Activated naive CD4-positive, alpha-beta T cell (primary cell): ENCODE results near the gene AMZ2.
"Not testable (repeated sequence)": the region's sequence is repeated elsewhere in the genome, so short reads cannot be mapped to it uniquely, and the experiment has no call there.

ENCODE experiments used
- DNase-seq, 4 experiments: peaks; one replicate each; lab custom pipeline; 2025; lab: John Stamatoyannopoulos, UW

The AMZ2 gene

DNA sequence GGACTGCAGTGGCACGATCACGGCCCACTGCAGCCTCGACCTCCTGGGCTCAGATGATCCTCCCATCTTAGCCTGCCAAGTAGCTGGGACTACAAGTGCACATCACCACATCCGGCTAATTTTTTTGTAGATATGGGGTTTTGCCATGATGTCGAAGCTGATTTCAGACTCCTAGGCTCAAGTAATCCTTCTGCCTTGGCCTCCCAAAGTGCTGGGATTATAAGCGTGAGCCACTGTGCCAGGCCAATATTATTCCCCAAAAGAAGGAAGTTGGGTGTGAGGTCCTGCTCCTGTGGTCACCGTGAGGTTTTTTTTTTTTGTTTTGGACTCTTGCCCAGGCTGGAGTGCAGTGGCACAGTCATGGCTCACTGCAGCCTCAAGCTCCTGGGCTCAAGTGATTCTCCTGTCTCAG is 1.5 kb downstream of the AMZ2 start:
- DNase-seq: no peak

GRCh38 chr17:68253426-68253825 is 5.6 kb downstream of the AMZ2 start:
- not testable (repeated sequence) for DNase-seq

DNA sequence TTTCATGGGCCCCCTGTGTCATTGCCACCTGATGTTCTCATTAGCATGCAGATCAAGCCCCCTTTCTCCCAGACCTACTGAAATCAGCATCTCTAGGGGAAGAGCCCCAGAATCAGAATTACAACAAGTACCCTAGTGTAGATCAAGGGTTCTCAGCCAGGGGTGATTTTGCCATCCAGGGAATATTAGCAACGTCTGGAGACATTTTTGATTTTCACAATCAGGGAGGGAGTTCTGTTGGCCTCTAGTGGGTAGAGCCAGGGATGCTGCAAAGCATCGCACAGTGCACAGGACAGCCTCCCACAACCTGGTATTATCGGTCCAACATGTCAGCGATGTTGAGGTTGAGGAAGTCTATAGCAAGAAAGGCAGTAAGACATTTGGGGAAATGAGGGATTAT is 7.3 kb downstream of the AMZ2 start:
- DNase-seq: no peak

DNA sequence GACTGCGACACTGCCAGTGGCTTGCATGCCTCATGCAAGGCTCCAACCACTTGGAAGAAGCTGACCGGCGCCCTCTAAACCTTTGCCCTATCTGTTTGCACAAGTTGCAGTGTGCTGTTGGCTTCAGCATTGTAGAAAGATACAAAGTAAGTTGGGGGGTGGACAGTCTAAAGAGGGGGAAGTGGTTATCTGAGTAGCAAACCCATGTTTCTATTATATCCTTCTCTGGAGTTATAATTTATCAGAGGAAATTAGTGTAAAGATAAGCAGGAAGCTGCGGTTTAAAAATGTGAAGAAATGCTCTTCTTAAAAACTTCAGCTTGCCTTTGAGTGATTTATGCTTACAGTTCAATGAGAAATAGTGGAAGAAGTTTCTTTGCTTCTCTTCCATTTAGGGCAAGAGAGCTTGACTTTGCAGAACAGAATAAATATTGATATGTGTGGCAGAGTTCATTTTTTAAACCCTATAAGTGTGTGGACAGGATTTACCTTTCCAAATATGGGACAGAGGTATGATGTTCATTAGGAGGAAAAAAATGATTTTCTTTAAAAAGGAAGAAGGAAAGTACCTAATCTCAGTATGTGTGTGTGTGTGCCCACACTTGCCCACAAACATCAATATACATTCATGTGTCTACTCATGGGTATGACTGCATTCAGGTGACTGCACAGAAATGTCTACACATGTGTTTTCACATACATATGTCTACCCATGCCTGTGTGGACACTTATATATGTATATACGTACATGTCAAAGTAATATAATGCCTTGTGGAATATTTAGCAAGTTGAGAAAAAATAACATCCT is 8.1 kb downstream of the AMZ2 start:
- DNase-seq: no peak

- DNase-seq: not testable (repeated sequence)
These were observed 8.9 kb downstream of the AMZ2 start for GRCh38 chr17:68256701-68257100.

DNA sequence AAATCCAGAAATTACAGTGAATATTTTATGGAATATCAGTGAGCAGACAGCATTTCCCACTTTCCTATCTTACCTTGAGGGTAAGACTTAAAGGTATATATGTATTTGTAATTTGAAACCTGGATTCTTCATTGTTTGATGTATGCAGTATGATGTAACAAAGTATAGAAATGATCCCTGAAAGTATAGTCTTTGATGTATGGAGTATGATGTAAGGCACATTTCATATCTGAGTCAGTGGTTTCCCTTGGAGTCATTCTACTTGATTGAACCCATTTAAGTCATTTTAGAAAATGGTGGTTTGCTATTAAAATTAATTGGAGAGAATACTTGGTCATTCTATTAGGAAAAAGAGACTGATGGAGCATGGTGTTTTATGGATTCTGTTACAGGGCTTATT is 10.1 kb downstream of the AMZ2 start:
- no peak for DNase-seq

DNA sequence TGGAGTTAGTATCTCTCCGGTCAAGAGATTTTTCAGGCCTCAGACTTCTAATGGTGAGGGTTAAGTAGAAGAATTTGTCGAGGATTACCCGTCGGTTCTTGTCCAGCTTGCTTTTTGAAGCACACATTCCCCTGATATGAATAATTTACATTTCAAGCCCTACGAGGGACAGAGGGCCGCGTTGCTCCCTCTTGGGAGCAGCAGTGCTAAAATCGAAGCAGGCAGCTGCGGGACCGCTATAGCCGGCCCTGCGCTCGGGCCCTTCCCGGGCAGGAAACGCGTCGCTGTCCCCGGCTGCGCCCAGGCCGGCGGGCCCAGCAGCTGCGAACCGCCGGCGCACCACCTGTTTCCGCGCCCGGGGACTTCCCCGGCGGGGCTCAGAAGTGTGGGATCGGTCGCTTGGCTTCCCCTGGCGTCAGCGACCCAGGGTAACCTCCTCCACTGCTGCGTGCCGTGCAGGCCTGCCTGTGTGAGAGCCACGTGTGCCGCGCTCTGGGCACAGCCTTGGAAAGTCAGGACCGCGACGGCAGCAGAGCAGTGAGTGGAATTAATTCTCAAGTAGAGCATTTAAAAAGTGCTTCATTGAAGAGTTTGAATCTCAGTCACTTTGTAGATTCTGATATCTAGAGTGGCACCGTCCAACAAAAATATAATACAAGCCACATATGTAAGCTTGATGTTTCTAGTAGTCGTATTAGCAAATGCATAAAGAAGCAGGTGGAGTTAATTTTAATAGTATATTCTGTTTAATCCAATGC is 11.2 kb downstream of the AMZ2 start:
- DNase-seq: peak in 3 of 4 experiments; percentile 10 to 47 (median 26)

DNA sequence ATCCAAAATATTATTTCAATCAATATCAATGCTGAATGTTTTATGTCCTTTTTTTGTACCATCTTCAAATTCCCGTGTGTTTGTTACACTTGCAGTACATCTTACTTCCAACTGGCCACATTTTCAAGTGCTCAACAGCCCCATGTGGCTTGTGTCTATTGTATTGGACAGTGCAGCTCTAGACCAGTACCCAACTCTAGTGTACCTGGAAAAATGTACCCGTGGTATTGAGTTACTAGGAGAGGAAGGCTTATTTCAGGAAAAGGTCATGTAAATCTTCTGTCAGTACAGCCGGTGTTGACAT is 11.8 kb downstream of the AMZ2 start:
- not testable (repeated sequence) for DNase-seq

GRCh38 chr17:68260051-68260762 is 12.4 kb downstream of the AMZ2 start:
- no peak for DNase-seq

DNA sequence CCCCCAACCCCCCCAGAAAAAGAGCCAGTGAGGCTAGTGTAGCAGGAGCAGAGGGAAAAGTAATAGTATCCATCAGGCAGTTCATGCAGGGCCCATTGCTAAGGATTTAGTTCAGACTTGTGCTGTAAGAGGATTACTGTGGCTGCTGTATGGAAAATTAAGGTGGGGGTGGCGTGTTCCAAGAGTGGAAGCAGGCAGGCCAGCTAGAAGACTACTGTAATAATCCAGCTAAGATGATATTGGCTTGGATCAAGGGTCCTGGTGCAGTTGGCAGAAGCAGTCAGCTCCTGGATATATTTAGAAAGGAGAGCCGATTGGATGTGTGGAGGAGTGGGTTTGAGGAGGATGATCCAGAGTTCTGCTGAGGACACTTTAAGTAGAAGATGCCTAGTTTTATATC is 14.6 kb downstream of the AMZ2 start:
- not testable (repeated sequence) for DNase-seq

- not testable (repeated sequence) for DNase-seq
These were observed 15.3 kb downstream of the AMZ2 start for GRCh38 chr17:68263101-68263681.

GRCh38 chr17:68265833-68266232 is 18.0 kb downstream of the AMZ2 start:
- not testable (repeated sequence) for DNase-seq

GRCh38 chr17:68273722-68274121 is 25.9 kb downstream of the AMZ2 start:
- no peak for DNase-seq

DNA sequence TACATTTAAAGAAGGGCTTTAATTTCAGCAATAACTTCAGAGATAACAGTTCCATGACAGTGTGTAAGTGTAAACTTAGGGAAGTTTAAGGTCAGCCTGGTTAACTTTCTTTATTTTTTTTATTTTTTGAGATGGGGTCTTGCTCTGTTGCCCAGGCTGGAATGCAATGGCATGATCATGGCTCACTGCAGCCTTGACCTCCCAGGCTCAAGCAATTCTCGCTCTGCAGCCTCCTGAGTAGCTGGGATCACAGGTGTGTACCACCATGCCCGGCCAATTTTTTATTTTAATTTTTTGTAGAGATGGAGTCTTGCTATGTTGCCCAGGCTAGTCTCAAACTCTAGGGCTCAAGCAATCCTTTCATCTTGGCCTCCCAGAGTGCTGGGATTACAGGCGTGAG is 28.5 kb downstream of the AMZ2 start:
- not testable (repeated sequence) for DNase-seq

DNA sequence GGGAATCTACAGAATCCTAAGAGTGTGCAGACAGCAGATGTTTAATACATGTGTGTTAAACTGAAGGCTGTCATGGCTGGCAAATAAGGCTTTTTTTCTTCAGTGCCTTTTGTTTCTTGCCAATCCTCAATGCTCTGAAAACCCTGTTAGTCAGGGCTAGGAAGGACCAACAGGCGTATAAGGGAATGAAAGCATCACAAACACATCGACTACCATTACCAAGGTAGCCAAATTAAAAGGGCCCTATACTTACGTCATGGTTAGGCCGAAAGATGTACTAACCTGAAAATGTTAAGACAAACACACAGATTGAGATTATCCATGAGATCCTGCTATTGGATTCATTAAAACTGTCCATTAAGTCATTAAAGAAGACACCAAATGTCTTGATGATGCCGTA is 30.0 kb downstream of the AMZ2 start:
- no peak for DNase-seq

GRCh38 chr17:68281965-68282364 is 34.1 kb downstream of the AMZ2 start:
- not testable (repeated sequence) for DNase-seq

DNA sequence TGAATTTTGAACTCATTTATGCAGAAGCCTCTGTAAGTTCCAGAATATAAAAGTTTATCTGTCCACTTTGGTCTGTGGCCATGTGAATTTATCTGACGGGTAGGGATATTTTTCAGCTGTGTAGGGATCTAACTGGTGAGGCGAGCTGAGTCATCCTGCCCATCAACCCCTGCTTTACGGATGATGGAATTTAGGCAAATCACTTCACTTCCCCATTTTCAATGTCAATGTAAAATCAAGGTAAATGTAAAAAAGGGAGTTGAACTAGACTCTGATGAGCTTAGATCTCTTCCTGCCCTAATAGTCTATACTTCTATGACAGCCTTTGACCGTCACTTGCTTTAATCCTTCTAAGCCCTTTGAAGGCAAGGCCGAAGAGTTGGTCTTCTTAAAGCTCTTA is 40.5 kb downstream of the AMZ2 start:
- no peak for DNase-seq

- DNase-seq: no peak
These were observed 41.0 kb downstream of the AMZ2 start for GRCh38 chr17:68288804-68289203.

GRCh38 chr17:68289473-68289872 is 41.6 kb downstream of the AMZ2 start:
- no peak for DNase-seq

DNA sequence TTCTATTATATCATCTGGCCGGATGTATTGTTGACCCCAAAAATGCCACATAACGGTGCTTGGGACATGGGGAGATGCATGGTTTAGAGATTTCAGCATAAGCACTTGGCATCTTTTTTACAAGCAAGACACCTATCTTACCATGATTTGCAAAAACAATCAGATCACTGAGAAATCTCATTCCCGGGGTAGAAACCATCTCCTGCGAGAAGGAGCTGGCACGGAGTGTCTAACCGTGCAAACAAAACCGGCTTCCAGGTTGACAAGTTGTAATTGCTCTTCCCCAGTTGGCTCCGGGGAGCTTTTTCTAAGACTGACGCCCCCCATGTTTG is 42.1 kb downstream of the AMZ2 start:
- DNase-seq: no peak

DNA sequence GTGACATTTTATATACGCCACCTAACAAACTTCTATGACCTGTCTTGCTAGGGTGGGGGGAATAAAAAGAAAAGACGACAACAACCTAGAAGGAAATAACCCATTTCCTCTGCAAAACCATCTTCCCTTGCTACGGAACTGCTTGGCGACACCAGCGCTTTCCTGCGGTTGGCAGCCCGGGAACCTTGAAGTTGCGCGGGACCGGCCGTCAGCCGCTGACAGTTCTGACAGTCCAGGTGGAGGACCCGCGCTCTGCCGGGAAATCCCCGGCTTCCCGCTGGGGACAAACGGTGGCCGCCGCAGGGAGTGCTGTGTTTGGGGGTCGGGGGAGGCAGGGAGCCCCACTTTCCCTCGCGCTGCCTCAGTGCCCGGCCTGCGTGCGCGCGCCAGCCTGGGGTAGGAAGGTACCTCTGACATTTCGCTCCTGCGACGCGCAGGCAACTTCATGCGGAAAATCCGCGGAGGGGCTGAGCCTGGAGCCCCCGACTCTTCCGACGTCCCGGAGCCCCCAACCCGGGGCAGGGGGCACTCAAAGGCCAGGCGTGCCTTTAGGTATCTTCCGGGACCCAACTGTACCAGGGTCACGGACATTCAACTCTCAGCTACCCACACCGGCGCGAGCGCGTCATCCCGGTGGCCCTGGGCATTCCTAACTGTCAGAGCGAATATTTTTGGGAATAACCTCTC is 42.6 kb downstream of the AMZ2 start:
- DNase-seq: peak in 2 of 4 experiments; percentile 35 to 39
